Measurements from ENCODE around the gene MICAL2.

Gene MICAL2

GRCh38 chr11:12291766-12292165 is 181.4 kb downstream of the MICAL2 start:
- DNase-seq = no peak

DNA sequence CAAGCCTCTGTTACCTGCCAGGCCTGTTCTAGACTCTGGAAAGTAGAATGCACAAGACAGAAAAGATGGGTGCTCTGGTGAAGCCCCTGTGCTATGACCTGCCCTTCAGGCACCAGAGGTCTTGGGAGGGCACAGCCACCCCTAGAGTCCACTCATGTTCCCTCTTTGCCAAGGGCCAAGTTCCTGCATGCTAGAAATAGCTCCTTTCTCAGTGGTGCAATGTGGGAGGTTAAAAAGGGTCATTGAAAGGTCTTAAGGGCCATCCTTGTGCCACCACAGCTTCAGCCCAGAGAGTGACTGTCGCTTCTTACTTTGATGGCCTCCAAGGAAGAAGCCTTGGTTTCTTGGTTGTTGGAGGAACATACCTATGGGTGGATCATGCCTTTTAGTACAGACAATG is 182.4 kb downstream of the MICAL2 start:
- no peak for DNase-seq

DNA sequence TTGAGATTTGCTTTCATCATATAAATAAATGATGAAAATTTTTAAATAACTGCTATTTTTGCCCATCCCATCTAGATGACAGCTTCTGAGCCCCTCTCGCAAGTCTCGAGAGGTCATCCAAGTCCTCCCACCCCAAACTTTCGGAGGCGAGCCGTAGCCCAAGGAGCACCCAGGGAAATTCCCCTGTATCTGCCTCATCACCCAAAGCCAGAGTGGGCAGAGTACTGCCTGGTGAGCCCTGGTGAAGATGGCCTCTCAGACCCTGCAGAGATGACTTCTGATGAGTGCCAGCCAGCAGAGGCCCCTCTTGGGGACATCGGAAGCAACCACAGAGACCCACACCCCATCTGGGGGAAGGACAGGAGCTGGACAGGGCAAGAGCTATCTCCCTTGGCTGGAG is 183.1 kb downstream of the MICAL2 start:
- no peak for DNase-seq

GRCh38 chr11:12294613-12295012 is 184.2 kb downstream of the MICAL2 start:
- no peak for DNase-seq

DNA sequence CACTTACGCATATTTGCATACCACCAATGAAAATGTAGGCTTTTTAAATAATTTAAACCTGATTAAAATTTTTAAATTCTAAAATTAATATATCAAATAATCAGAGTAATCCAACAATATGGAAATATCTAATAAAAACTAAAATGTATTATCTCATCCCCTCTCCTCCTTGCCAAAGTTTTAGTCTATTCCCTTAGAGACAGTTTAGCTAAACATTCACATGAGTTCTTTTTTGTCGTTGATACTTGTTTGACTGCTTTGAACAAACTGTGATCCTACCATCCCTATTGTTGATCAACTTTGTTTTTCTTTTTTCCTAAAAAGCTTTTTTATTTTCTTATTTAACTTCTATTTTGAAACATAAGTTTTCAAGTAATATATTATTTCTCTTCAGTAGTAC is 185.6 kb downstream of the MICAL2 start:
- no peak for DNase-seq

DNA sequence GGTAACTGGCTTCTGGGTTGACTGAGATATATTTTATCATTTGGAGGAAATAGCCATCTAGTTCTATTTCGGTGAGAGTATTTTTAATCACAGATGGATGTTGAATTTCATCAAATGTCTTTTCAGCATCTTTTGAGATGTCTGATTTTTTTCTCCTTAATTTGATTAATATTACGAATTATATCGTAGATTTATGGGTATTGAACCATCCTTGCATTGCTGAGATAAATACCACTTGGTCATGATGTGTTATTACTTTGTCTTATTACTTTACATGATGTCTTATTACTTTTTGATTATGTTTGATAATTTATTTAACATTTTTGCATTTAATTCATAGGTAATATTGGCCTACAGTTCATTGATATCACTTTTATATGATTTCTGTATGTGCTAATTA is 188.2 kb downstream of the MICAL2 start:
- DNase-seq = no peak

DNA sequence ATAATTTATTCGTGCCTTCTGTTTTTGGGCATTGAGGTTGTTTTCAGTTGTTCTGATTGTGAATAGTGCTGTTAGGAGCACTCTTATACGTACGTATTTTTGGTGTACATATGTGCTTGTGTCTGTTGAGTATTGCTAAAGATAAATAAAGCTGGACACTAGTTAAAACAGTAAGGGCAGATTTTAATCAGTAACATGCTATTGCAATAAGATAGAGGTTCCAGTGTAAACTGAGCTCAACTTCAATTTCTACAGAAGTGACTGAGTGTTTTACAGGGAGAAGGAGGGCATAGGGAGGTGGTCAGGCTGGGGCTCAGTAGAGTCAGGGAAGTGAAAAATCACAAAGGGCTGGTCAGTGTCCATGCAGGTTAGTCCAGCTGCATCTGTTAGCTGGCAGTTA is 191.0 kb downstream of the MICAL2 start:
- DNase-seq = no peak

- DNase-seq = no peak
These were observed 193.2 kb downstream of the MICAL2 start for GRCh38 chr11:12303421-12304149.

DNA sequence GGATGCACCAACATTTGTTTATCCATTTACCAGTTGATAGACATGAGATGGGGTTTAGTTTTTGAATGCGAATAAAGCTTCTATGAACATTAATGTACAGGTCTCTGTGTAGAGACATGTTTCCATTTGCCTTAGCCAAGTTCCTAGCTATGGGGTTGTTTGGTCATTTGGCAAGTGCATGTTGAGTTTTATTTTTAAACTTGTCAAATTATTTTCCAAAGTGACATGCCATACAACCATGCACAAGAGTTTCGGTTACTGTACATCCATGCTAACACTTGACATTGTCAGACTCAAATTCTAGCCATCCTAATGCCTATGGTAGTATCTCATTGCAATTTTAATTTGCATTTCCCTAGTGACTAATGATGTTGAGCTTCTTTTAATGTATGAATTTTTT is 196.4 kb downstream of the MICAL2 start:
- no peak for DNase-seq

- no peak for DNase-seq
These were observed 201.7 kb downstream of the MICAL2 start for GRCh38 chr11:12312132-12312531.

All from NCI-H1694 (cell line).